ENCODE measurements around the gene CACNB1.
A peak's percentile ranks its signal among the peaks of the same experiment; 100 is the strongest.

Gene CACNB1

DNA sequence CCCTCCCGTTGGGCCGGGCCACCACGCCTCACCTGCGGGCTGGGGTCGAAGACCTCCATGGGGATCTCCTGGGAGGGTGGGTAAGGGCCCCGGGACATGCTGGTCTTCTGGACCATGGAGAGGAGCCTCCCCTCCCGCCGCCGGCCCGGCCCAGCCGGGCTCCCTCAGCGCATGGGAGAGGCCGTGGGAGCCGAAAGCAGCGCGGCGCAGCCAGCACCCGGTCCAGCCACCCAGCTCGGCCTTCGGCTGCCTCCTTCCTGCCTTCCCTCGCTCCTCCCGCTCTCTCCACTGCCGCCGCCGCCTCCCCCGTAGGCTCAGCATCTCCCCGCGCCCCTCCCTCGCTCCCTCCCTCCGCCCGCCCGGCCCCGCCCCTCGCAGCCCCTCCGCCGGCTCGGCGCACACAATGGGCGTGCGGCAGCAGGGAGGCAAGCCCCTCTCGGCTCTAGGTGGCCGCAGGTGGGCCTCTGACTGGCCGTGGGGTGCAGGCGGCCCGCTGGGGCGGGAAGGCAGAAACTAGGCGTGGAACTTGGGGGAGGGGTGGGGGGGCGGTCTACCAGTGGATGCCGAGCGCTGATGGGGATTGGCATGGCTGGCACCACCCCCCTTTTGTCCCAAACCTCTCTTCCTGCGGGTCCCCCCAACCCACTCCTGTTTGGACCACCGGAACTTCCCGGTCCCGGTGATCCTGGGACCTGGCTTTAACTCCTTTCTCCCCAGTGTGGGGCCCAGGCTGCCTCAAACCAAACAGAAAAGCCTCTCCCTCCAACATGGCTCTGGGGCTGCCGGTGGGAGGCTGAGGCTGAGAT is at the start of gene CACNB1:
Gene CACNB1 (minus strand): TSS at position 290 of the 806 bp plus-strand sequence. CDS start 174 bp downstream, at position 116.
- Mint-ChIP-seq H3K4me1 (ENCODE audit: low read depth) (peaks cover 49% of the 10 kb centered on the region), H3K36me3 (ENCODE audit: low read depth) (peaks cover 43% of the 10 kb centered on the region), H3K4me3 (peak within 1 kb of the TSS; percentile 99), H3K27ac (peak within 1 kb of the TSS; percentile 80), H3K9me3 (no peaks in the 10 kb centered on the region), H3K27me3 (no peaks in the 10 kb centered on the region)
- peak; percentile 83 for DNase-seq

DNA sequence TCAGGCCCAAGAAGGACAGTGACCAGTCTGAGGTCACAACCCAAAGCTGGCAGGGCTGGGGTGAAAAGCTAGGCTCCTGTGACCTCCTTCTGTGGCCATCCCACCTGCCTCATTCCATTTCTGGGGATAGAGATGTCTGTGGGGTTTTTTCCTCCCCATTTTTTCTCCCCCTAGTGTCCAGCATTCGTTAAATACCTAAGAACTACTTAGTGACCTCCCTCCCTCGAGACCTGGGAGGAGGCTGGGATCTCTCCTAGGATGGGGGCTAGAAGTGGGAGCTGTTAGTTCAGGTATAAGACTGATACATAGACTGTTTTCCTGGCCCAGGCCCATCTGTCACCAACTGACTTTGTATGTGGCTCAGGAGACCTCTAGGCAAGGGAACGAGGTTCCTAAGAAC is 48.8 kb upstream of the CACNB1 start:
- no peaks in the 10 kb centered on the region for H3K9me3 Mint-ChIP-seq
- H3K36me3 Mint-ChIP-seq (ENCODE audit: low read depth) = no peaks in the 10 kb centered on the region
- peaks cover 9% of the 10 kb centered on the region for H3K4me1 Mint-ChIP-seq (ENCODE audit: low read depth)
- H3K27me3 Mint-ChIP-seq = no peaks in the 10 kb centered on the region
- no peak overlapping the region for H3K4me3 Mint-ChIP-seq
- H3K27ac Mint-ChIP-seq = no peak overlapping the region
- no peak for DNase-seq

DNA sequence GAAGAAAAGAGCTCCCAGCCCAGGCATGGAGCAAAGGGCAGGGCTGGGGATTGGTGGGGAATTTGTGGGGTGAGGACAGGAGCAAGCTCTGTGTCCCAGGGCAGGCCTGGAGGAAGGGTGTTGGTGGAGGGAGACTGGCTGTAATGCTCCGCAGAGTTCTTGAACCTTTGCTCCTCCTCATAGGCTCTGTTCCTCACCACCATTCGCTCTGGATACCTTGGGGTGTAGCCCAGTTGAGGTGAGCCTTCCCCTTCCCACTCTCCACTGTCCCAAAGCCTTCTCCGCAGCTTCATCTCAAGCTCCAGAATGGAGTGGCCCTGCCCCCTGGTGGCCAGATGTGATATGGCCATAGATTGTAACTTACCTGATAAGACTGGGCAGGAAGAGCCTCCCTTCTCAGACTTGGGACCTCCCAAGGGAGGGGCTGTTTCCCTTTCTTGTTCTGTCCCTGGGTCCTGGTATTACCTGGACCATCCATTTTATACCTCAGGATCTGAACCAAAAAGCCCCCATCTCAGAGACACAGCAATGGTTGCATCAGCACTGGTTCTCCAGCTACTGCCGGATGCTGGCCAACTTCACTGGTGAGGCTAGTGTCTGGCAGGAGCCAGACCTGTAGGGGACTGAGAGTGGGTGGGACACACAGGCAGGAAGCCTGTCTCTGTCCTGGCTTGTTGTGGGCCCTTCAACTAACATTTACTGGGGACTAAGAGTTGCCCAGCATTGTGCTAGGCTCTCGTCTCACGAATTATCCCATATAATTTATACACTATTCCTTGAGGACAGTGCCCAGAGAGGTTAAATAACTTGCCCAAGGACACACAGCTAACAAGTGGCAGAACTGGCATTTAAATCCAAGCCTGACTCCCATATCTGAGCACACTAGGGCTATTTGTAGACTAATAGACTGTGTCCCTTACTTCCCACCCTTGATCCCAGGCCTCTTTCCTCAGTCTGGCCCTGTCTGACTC is 47.4 kb upstream of the CACNB1 start:
- peaks cover 11% of the 10 kb centered on the region for H3K4me1 Mint-ChIP-seq (ENCODE audit: low read depth)
- H3K4me3 Mint-ChIP-seq = no peak overlapping the region
- no peaks in the 10 kb centered on the region for H3K27me3 Mint-ChIP-seq
- H3K36me3 Mint-ChIP-seq (ENCODE audit: low read depth) = no peaks in the 10 kb centered on the region
- no peak overlapping the region for H3K27ac Mint-ChIP-seq
- DNase-seq = peak; percentile 90
- no peaks in the 10 kb centered on the region for H3K9me3 Mint-ChIP-seq

DNA sequence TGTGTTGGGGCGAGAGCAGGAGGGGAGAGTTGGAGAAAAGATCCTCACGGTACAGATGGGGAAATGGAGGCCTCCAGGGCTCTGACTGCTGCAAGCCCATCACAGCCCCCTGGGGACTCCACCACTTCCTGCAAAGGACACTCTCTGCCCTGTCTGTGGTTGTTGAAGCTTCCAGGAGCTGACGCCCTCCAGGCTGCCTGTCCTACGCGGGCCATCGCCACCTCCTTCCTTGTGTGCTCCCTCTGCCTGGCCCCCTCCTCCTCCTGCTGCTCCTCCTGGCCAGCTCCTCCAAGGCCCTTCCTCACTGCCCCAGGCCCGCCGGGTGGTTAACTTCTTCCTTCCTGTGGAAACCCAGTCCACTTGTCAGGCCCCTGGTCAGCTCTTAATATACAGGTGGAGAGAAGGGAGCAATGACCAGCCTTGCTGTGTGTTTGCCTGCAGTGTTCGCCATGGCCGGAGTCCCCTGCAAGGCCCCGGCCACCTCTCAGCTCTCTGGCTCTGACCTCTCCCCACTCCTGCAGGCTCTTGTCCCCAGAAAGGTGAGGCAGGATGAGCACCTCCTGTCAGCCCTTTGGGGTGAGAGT is 46.6 kb upstream of the CACNB1 start:
- no peaks in the 10 kb centered on the region for H3K36me3 Mint-ChIP-seq (ENCODE audit: low read depth)
- peaks cover 4% of the 10 kb centered on the region for H3K27me3 Mint-ChIP-seq
- H3K4me3 Mint-ChIP-seq = no peak overlapping the region
- DNase-seq = peak; percentile 29
- no peak overlapping the region for H3K27ac Mint-ChIP-seq
- H3K4me1 Mint-ChIP-seq (ENCODE audit: low read depth) = peaks cover 18% of the 10 kb centered on the region
- H3K9me3 Mint-ChIP-seq = no peaks in the 10 kb centered on the region

DNA sequence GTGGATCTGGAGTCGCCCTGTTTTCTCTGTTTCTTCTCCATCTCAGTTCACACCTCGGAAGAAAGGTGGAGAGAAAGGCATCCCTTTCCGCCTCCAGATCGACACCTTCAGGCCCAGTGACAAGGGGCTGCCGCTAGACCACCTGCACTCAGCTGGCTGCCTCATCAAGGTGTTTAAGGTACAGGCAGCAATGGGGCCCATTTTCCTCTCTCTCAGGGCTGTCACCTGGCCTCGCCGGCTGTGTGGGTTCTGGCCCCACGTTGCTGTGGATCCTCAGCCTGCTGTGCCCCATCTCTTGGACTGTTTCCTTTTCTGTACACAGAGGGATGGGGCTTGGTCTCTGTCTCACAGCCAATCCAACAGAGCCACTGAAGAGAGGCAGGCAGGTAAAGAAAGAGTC is 45.7 kb upstream of the CACNB1 start:
- Mint-ChIP-seq H3K4me1 (ENCODE audit: low read depth) (peaks cover 27% of the 10 kb centered on the region), H3K27me3 (peaks cover 4% of the 10 kb centered on the region), H3K27ac (no peak overlapping the region), H3K36me3 (ENCODE audit: low read depth) (no peaks in the 10 kb centered on the region), H3K9me3 (no peaks in the 10 kb centered on the region), H3K4me3 (no peak overlapping the region)
- DNase-seq = peak; percentile 22

DNA sequence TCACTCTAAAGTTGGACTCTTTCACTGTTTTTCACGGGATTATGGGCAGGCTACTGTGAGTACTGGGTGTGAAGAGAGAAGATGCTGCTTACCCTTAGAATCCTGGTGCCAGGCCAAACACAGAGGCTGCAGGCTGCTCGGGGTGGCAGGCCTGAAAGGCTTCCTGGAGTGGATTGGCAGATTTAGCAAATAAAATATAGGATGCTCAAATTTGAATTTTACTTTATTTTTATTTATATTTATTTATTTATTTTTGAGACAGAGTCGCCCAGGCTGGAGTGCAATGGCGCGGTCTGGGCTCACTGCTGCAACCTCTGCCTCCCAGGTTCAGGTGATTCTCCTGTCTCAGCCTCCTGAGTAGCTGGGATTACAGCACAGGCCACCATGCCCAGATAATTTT is 43.2 kb upstream of the CACNB1 start:
- Mint-ChIP-seq H3K27ac (no peak overlapping the region), H3K4me1 (ENCODE audit: low read depth) (peaks cover 35% of the 10 kb centered on the region), H3K9me3 (no peaks in the 10 kb centered on the region), H3K36me3 (ENCODE audit: low read depth) (no peaks in the 10 kb centered on the region), H3K27me3 (peaks cover 4% of the 10 kb centered on the region), H3K4me3 (no peak overlapping the region)
- peak; percentile 6 for DNase-seq

DNA sequence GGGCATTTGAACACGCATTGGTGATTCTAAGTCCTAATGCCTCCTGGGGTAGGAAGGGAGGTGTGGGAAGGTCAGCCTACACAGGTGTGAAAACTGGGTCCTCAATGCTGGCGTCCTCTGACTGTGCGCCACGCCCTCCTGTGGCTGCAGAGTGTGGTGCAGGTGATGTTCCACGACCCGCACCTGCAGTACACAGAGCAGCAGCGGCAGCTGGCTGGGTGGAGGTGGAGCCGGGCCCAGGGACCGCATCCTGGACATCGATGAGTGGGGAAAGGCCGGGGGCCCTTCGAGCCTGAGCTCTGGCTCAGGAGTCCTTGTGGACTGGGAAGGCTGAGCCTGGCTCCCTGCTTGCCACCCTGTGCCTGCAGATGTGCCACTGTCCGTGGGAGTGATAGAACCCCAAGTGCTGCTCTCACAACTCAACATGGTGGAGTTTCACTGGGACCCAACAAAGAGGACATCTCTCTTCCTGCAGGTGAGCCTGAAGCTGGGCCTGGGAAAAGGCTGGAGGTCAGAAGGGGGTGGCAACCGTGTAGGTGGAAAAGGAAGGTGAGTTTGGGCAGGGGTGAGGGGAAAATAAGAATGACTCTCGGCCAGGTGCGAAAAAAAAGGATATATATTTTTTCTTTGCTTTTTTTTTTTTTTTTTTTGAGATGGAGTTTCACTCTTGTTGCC is 42.3 kb upstream of the CACNB1 start:
- no peaks in the 10 kb centered on the region for H3K36me3 Mint-ChIP-seq (ENCODE audit: low read depth)

DNA sequence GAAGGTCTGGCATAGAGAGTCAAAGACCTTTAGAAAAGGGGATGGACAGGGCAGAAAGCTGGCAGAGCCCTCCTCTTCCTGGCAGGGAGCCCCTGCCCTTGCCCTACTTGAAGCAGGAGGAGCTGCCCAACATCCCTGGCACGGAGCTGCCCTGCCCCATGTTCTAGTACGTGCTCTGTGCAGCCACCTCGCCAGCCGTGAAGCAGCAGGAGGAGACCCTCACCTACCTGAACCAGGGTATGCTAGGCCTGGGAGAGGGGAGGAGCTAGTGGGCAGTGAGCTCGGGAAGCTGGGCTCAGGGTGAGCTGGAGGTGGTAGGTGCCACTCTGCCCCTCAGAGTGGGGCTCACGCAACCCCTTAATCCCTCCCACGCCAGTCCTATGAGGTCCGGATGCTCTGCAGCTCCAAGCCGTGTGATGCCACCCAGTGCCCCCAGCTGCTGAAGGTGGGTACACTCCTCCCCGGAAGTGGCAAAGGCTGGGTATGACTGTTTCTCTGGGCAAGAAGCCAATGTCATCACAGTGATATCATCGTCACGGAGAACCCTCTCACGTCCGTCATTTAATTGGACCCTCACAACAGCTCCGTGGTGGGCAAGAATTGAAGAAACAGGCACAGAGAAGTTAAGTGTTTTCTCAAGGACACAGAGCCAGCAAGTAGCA is 41.0 kb upstream of the CACNB1 start:
- H3K36me3 Mint-ChIP-seq (ENCODE audit: low read depth) = no peaks in the 10 kb centered on the region
- H3K4me1 Mint-ChIP-seq (ENCODE audit: low read depth) = peaks cover 28% of the 10 kb centered on the region
- no peaks in the 10 kb centered on the region for H3K9me3 Mint-ChIP-seq
- H3K4me3 Mint-ChIP-seq = peak overlapping the region; percentile 15
- peak; percentile 71 for DNase-seq
- peak overlapping the region; percentile 63 for H3K27ac Mint-ChIP-seq
- H3K27me3 Mint-ChIP-seq = peaks cover 4% of the 10 kb centered on the region

More for the DNA sequence above, 42.3 kb upstream of the CACNB1 start:
- H3K4me1 Mint-ChIP-seq (ENCODE audit: low read depth) = peaks cover 36% of the 10 kb centered on the region
- H3K9me3 Mint-ChIP-seq = no peaks in the 10 kb centered on the region
- H3K4me3 Mint-ChIP-seq = no peak overlapping the region
- H3K27ac Mint-ChIP-seq = peak overlapping the region; percentile 15
- DNase-seq = peak; percentile 78
- peaks cover 4% of the 10 kb centered on the region for H3K27me3 Mint-ChIP-seq

DNA sequence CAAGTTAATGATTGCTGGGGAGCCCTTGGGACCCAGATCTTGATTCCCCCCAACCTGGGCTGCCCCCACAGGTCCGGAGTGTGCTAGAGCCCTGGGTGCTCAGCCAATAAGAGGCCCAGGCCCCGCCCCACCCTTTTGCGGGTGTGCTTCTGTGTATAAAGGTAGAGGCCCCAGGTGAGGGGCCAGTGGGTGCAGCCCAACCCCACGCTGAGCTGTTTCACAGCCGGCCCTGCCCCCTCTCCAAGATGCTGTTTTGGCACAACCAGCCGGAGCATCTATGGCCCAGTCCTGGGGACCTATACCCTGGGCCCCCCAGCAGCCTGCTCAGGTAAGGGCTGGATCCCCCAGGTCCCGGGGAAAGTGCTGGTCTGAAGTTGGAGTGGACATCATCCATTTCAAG is 40.1 kb upstream of the CACNB1 start:
- no peaks in the 10 kb centered on the region for H3K36me3 Mint-ChIP-seq (ENCODE audit: low read depth)
- H3K4me3 Mint-ChIP-seq = no peak overlapping the region
- peak overlapping the region; percentile 63 for H3K27ac Mint-ChIP-seq
- no peaks in the 10 kb centered on the region for H3K9me3 Mint-ChIP-seq
- no peak for DNase-seq
- H3K4me1 Mint-ChIP-seq (ENCODE audit: low read depth) = peaks cover 28% of the 10 kb centered on the region
- H3K27me3 Mint-ChIP-seq = peaks cover 4% of the 10 kb centered on the region

DNA sequence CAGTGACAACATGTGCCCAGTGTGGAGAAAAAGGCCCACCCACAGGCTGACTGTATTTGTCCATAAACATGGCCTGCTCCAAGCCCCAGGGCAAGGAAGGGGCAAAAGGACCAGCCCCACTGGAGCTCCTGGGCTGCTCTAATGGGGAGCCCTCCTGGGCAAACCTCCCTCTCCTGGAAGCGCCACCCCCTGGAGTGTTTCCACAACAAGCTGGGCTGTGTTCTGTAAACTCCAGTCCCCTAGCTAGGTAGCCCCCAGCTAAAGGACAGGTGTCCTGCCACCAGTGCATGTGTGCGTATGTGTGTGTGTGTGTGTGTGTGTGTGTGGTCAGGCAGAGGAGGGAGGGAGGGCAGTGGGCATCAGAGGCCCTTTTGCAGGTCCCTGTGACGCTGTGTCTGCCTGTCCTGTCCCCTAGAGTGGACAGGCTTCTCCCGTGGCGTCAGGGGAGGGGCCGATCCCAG is 39.5 kb upstream of the CACNB1 start:
- no peak for DNase-seq
- Mint-ChIP-seq H3K27ac (no peak overlapping the region), H3K9me3 (no peaks in the 10 kb centered on the region), H3K36me3 (ENCODE audit: low read depth) (no peaks in the 10 kb centered on the region), H3K4me3 (no peak overlapping the region), H3K27me3 (peaks cover 4% of the 10 kb centered on the region), H3K4me1 (ENCODE audit: low read depth) (peaks cover 32% of the 10 kb centered on the region)

DNA sequence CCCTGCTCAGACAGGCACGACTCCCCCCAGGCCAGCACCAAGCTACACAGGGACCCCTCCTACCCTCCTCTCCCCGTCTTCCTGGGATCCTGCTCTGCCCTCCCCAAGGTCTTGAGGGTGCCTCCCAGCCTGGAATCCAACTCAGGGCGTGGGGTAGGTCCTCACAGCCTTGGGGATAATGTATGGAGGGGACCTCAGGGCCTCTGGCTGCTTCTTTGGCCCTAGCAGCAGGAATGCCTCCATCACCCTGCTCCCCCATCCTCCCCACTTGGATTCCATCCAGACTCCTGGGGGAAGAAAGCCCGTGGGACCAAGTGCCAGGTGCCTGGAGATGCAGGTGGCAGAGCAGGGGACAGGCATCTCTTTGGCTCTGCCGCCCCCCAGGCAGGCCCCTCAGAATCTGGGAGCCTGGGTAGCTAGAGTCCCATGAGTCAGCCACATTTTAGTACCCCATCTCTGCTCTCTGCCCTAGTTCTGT is 39.0 kb upstream of the CACNB1 start:
- H3K36me3 Mint-ChIP-seq (ENCODE audit: low read depth) = no peaks in the 10 kb centered on the region
- no peak overlapping the region for H3K27ac Mint-ChIP-seq
- no peak overlapping the region for H3K4me3 Mint-ChIP-seq
- H3K9me3 Mint-ChIP-seq = no peaks in the 10 kb centered on the region
- DNase-seq = no peak
- H3K27me3 Mint-ChIP-seq = peaks cover 9% of the 10 kb centered on the region
- H3K4me1 Mint-ChIP-seq (ENCODE audit: low read depth) = peaks cover 37% of the 10 kb centered on the region

DNA sequence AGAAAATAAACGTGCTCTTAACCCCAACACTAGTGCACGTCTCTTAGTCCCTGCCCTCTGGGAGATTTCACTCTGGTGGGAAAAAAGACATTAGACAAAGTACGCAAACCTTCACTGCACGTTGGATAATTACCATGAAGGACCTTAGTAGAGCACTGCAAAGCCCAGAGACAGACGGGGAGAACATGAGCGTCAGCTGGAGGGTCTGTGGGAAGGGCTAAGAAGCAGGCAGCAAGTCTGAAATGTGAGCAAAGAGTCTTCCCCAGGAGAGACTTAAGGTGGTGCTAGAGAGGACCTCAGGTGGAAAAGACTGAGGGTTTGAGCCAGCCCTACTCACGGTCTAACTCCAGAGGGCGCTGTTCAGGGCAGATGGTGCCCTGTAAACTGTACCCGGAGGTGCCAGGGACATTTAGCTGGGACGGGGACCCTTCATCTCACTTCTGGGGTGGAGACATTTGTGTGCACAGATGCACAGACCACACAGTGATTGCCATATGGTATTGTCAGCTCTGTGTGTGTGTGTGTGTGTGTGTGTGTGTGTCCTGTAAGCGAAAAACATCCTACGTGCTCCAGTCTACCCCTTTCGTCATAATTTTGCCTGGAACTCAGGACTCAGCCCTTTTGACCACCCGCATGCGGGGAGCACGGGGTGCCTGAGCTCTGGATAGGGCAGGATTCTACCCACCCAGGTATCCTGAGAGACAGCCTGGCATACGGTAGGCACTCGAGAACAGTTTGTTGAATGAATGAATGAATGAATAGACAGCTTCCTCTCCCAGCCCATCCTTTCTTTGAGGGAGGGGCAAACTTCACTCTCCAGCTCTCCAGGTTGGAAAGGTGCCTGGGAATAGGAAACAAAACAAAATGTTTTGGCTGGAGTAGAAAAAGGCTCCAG is 38.3 kb upstream of the CACNB1 start:
- Mint-ChIP-seq H3K27ac (no peak overlapping the region), H3K4me1 (ENCODE audit: low read depth) (peaks cover 40% of the 10 kb centered on the region)

More for the DNA sequence above, 38.3 kb upstream of the CACNB1 start:
- DNase-seq = no peak
- Mint-ChIP-seq H3K4me3 (no peak overlapping the region), H3K27me3 (peaks cover 13% of the 10 kb centered on the region), H3K9me3 (no peaks in the 10 kb centered on the region), H3K36me3 (ENCODE audit: low read depth) (no peaks in the 10 kb centered on the region)
